Activated CD4-positive, alpha-beta T cell treated with anti-CD3 and anti-CD28 coated beads for 36 hours (primary cell): Measurements from ENCODE around the gene LSM3. TPM values are rescaled to one million over a fixed set of nuclear protein-coding genes. Genes with fewer than 3 reads are reported as not detected.

Experiments used
- ATAC-seq: fragments of 200-7000 bp; cut with Tn5 transposase; one replicate; pipeline ENCODE4 v1.10.0; 2021; ENCODE audit warnings: mild to moderate bottlenecking, moderate library complexity
- CTCF ChIA-PET: fragments of 350-600 bp; sonication (Branson Sonifier 250); formaldehyde crosslinking; loops from one replicate; lab custom pipeline; 2021; ENCODE audit warnings: antibody characterized with exemption; lab: Charles Lee
- POLR2A ChIA-PET: fragments of 350-600 bp; sonication (Branson Sonifier 250); formaldehyde crosslinking; loops from one replicate; lab custom pipeline; 2021; ENCODE audit warnings: antibody characterized with exemption, inconsistent platforms; lab: Charles Lee
- DNase-seq: peaks from one replicate; pipeline ENCODE4 v3.0.0-alpha.2; 2020
- H3K27ac Mint-ChIP-seq: one replicate; pipeline ENCODE4 v1.8.0; 2021; ENCODE audit warnings: mixed read lengths
- H3K27me3 Mint-ChIP-seq: one replicate; pipeline ENCODE4 v1.8.0; 2021; ENCODE audit warnings: mixed read lengths
- H3K36me3 Mint-ChIP-seq: one replicate; pipeline ENCODE4 v1.8.0; 2021; ENCODE audit warnings: low read depth, mixed read lengths
- H3K4me1 Mint-ChIP-seq: one replicate; pipeline ENCODE4 v1.8.0; 2021; ENCODE audit warnings: mixed read lengths
- H3K4me3 Mint-ChIP-seq: one replicate; pipeline ENCODE4 v1.8.0; 2021; ENCODE audit warnings: mild to moderate bottlenecking, moderate library complexity, mixed read lengths
- H3K9me3 Mint-ChIP-seq: one replicate; pipeline ENCODE4 v1.8.0; 2021; ENCODE audit warnings: low read depth, mixed read lengths
- intact Hi-C, 2 experiments: fragments of 100-400 bp; cut with DNase I in 1 of 2; cut with micrococcal nuclease in 1 of 2; formaldehyde crosslinking; loops; one replicate each; pipeline versions ENCODE4 v1.14.2 to v1.15.1; 2022 to 2024; cut with DNase I, micrococcal nuclease
- total RNA-seq, 2 experiments: library from RNA; stranded (reverse); gene quantifications; one replicate each; pipeline ENCODE4 v1.2.3, GENCODE V29; 2021

Gene LSM3
- total RNA-seq, 2 experiments from 2014 or later = 23.0 to 30.2 TPM

GRCh38 chr3:14231145-14231990 lies 52.8 kb downstream of the LSM3 start:
- ATAC-seq = no peak
- ChIA-PET POLR2A (interaction anchor here (0.6 kb wide), 1 partner anchor 743 kb away, joined by 3 read pairs; no protein-coding TSS in a partner anchor), CTCF (interaction anchor here (0.6 to 2.4 kb wide), 5 partner anchors 8 to 1933 kb away, joined by 3 to 10 read pairs (median 3); no protein-coding TSS in a partner anchor)
- Mint-ChIP-seq H3K27me3 (peaks cover 31% of the 10 kb centered on the region), H3K36me3 (peaks cover 4% of the 10 kb centered on the region), H3K9me3 (peaks cover 3% of the 10 kb centered on the region), H3K27ac (no peak overlapping the region), H3K4me3 (no peak overlapping the region), H3K4me1 (peaks cover 12% of the 10 kb centered on the region)
- intact Hi-C loops = no loop called here
- DNase-seq = no peak

DNA sequence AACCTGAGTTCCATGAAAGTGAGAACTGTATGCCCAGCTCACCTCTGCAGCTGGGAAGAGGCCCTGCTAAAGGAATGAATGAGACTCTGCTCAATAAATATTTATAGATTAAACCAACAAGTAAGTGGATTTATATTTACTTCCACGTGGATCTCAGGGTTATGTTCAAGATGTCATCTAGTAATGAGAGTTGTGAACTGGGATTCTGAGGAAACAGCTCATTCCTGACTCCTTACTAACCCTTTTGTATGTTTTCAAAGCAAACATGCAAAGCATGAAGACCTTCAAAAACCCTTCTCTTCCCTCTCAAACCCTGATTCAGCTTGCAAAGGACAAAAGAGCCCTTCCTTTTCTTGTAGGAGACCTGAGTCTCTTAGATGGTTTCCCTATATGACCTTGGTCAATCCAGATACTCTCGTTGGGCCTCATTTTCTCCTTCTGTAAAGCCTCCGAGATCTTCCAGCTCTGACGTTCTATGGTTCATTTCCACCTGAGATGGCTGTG lies 53.4 kb downstream of the LSM3 start:
- ATAC-seq = no peak
- POLR2A ChIA-PET = no interaction called here
- H3K4me1 Mint-ChIP-seq = peaks cover 12% of the 10 kb centered on the region
- peaks cover 3% of the 10 kb centered on the region for H3K9me3 Mint-ChIP-seq
- CTCF ChIA-PET = interaction anchor here (0.6 to 2.4 kb wide), 5 partner anchors 9 to 319 kb away, joined by 3 to 10 read pairs (median 3); no protein-coding TSS in a partner anchor
- peaks cover 29% of the 10 kb centered on the region for H3K27me3 Mint-ChIP-seq
- intact Hi-C loops = no loop called here
- H3K36me3 Mint-ChIP-seq = peaks cover 4% of the 10 kb centered on the region
- no peak overlapping the region for H3K4me3 Mint-ChIP-seq
- H3K27ac Mint-ChIP-seq = no peak overlapping the region
- no peak for DNase-seq

DNA sequence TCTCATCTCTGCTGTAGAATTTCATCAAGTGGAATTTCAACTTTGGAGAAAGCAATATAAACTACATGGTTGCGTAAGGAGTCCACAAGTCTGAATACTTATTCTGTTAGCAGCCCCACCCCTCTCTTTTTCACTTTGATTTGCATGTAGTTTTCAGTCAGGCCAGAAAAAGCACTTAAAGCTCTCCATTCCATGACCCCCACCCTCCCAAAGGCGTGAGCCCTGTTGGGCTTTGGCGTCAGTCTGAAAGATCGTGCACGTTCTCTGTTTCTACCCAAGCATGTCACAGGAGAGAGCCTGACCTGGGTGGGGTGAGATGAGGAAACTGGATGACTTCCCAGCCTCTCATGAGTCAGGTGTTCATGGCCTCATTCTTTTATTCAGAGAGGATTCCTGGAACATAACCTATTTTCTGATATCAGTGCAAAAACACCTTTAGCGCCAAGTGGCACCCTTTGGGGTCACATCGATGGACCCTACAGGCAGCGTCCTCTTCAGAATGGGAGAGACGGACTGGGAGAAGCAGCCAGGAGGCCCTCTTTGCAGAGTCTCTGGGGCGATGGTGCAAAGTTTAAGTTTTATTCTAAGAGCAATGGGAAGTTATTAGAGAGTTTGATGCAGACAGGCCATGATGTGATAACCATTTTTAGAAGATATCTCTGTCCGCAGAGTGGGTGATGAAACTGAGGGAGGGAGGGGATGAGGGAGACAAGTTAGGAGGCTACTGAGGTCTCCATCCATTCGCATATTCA lies 55.8 kb downstream of the LSM3 start:
- Mint-ChIP-seq H3K27me3 (peaks cover 29% of the 10 kb centered on the region), H3K4me1 (peaks cover 12% of the 10 kb centered on the region), H3K4me3 (no peak overlapping the region), H3K27ac (no peak overlapping the region), H3K9me3 (peaks cover 3% of the 10 kb centered on the region), H3K36me3 (peaks cover 4% of the 10 kb centered on the region)
- intact Hi-C loops = no loop called here
- CTCF ChIA-PET = interaction anchor here (0.6 to 1.0 kb wide), 2 partner anchors 146 to 228 kb away, joined by 3 read pairs; no protein-coding TSS in a partner anchor
- DNase-seq (no peak), ATAC-seq (no peak)
- POLR2A ChIA-PET = no interaction called here

GRCh38 chr3:14235003-14235911 lies 56.6 kb downstream of the LSM3 start:
- Mint-ChIP-seq H3K9me3 (peaks cover 3% of the 10 kb centered on the region), H3K27ac (no peak overlapping the region), H3K4me1 (peaks cover 12% of the 10 kb centered on the region), H3K4me3 (no peak overlapping the region), H3K27me3 (peaks cover 28% of the 10 kb centered on the region), H3K36me3 (peaks cover 4% of the 10 kb centered on the region)
- POLR2A ChIA-PET = no interaction called here
- CTCF ChIA-PET = interaction anchor here (0.6 to 1.9 kb wide), 4 partner anchors 31 to 273 kb away, joined by 3 to 5 read pairs (median 3); no protein-coding TSS in a partner anchor
- ATAC-seq = peak; percentile 88
- DNase-seq = peak; percentile 11
- intact Hi-C loops = no loop called here

- H3K36me3 Mint-ChIP-seq = peaks cover 4% of the 10 kb centered on the region
- CTCF ChIA-PET = interaction anchor here (1.0 to 1.9 kb wide), 3 partner anchors 32 to 273 kb away, joined by 3 to 5 read pairs (median 3); no protein-coding TSS in a partner anchor
- no peak for DNase-seq
- intact Hi-C loops = no loop called here
- no peak for ATAC-seq
- peaks cover 26% of the 10 kb centered on the region for H3K27me3 Mint-ChIP-seq
- no peak overlapping the region for H3K4me3 Mint-ChIP-seq
- H3K9me3 Mint-ChIP-seq = peaks cover 3% of the 10 kb centered on the region
- POLR2A ChIA-PET = no interaction called here
- H3K27ac Mint-ChIP-seq = no peak overlapping the region
- H3K4me1 Mint-ChIP-seq = peaks cover 12% of the 10 kb centered on the region
These were observed 57.3 kb downstream of the LSM3 start for GRCh38 chr3:14235912-14236295.

- Mint-ChIP-seq H3K36me3 (peaks cover 4% of the 10 kb centered on the region), H3K4me3 (no peak overlapping the region), H3K4me1 (peaks cover 12% of the 10 kb centered on the region), H3K9me3 (peaks cover 3% of the 10 kb centered on the region), H3K27me3 (peaks cover 17% of the 10 kb centered on the region), H3K27ac (no peak overlapping the region)
- CTCF ChIA-PET = interaction anchor here (1.3 to 1.9 kb wide), 2 partner anchors 33 to 84 kb away, joined by 3 to 5 read pairs; no protein-coding TSS in a partner anchor
- DNase-seq (no peak), ATAC-seq (no peak)
- intact Hi-C loops = no loop called here
- POLR2A ChIA-PET = no interaction called here
These were observed 58.3 kb downstream of the LSM3 start for GRCh38 chr3:14236902-14237301.

GRCh38 chr3:14237457-14237856 lies 58.8 kb downstream of the LSM3 start:
- ChIA-PET POLR2A (no interaction called here), CTCF (interaction anchor here (1.3 to 1.9 kb wide), 2 partner anchors 34 to 83 kb away, joined by 3 to 5 read pairs; no protein-coding TSS in a partner anchor)
- Mint-ChIP-seq H3K27me3 (peaks cover 14% of the 10 kb centered on the region), H3K9me3 (peaks cover 3% of the 10 kb centered on the region), H3K4me1 (peaks cover 11% of the 10 kb centered on the region), H3K4me3 (no peak overlapping the region), H3K27ac (no peak overlapping the region), H3K36me3 (peaks cover 4% of the 10 kb centered on the region)
- ATAC-seq (no peak), DNase-seq (no peak)
- intact Hi-C loops = no loop called here

DNA sequence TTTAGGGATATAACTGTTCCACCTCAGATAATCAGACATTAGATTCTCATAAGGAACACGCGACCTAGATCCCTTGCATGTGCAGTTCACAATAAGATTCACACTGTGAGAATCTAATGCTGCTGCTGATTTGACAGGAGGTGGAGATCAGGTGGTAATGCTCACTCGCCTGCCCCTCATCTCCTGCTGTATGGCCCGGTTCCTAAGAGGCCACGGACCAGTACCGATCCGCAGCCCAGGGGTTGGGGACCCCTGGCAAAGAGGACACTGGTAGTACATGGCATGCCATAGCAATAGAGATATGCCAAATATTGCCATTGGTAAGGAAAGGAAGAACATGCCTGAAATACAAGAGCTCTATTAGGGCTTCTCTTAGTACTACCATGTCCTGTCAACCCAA lies 59.7 kb downstream of the LSM3 start:
- no peak for ATAC-seq
- POLR2A ChIA-PET = no interaction called here
- peaks cover 3% of the 10 kb centered on the region for H3K9me3 Mint-ChIP-seq
- H3K36me3 Mint-ChIP-seq = peaks cover 3% of the 10 kb centered on the region
- CTCF ChIA-PET = interaction anchor here (0.7 kb wide), 1 partner anchor 35 kb away, joined by 4 read pairs; no protein-coding TSS in a partner anchor
- intact Hi-C loops = no loop called here
- H3K4me1 Mint-ChIP-seq = peaks cover 7% of the 10 kb centered on the region
- no peak overlapping the region for H3K27ac Mint-ChIP-seq
- no peak overlapping the region for H3K4me3 Mint-ChIP-seq
- peaks cover 11% of the 10 kb centered on the region for H3K27me3 Mint-ChIP-seq
- no peak for DNase-seq

DNA sequence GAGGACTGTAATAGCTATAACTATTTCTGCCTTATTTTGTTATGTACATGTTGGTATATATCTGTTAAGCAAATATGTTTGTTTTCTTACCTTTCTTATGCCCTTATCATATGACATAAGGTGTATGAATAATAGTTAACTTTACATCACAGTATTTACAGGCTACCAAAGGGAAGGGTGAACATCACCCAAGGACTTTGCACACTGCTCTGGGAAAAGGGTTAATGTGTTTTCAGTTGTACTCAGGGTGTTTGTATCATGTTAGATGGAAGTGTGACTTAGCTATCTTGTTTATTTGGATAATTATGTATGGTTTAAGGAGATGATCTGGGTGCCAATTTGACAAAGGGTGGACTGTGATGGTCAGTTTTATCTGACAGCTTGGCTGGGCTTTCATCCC lies 60.3 kb downstream of the LSM3 start:
- ChIA-PET CTCF (interaction anchor here (0.5 to 1.4 kb wide), 3 partner anchors 23 to 53 kb away, joined by 3 to 4 read pairs (median 3); no protein-coding TSS in a partner anchor), POLR2A (no interaction called here)
- no peak for DNase-seq
- ATAC-seq = no peak
- Mint-ChIP-seq H3K4me3 (no peak overlapping the region), H3K36me3 (no peaks in the 10 kb centered on the region), H3K9me3 (peaks cover 3% of the 10 kb centered on the region), H3K27ac (no peak overlapping the region), H3K4me1 (peaks cover 7% of the 10 kb centered on the region), H3K27me3 (peaks cover 8% of the 10 kb centered on the region)
- intact Hi-C loops = no loop called here

DNA sequence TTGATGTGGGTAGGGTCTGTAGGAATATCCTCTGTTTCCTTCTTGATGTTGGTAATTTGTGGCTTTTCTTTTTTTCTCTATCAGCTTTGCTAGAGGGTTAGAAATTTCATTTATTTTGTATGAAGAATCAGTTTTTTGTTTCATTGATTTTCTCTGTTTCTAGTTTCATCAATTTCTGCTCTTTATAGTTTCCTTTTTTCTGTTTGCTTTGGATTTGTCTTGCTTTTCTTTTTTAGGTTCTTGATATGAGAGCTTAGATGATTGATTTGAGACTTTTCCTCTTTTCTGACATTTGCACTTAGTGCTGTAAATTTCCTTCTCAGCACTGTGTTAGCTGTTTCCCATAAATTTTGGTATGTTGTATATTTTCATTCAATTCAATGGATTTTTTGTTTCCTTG lies 61.3 kb downstream of the LSM3 start:
- ATAC-seq = no peak
- CTCF ChIA-PET = interaction anchor here (0.6 to 1.4 kb wide), 4 partner anchors 20 to 382 kb away, joined by 3 to 5 read pairs (median 3); no protein-coding TSS in a partner anchor
- H3K36me3 Mint-ChIP-seq = no peaks in the 10 kb centered on the region
- no peak overlapping the region for H3K27ac Mint-ChIP-seq
- intact Hi-C loops = no loop called here
- no peak for DNase-seq
- no peaks in the 10 kb centered on the region for H3K9me3 Mint-ChIP-seq
- H3K4me3 Mint-ChIP-seq = no peak overlapping the region
- POLR2A ChIA-PET = no interaction called here
- peaks cover 3% of the 10 kb centered on the region for H3K4me1 Mint-ChIP-seq
- H3K27me3 Mint-ChIP-seq = peaks cover 4% of the 10 kb centered on the region
